Astrocyte (in vitro differentiated cells and primary cell): ENCODE measurements around the gene OR5AP2. TPM values are rescaled to one million over a fixed set of nuclear protein-coding genes. Genes with fewer than 3 reads are reported as not detected.

Source experiments
- total RNA-seq: library from RNA; stranded (reverse); gene quantifications from 2 replicates; pipeline ENCODE4 v1.2.1, GENCODE V29; 2021

Gene OR5AP2
- total RNA-seq, 1 donor from 2014 or later = not detected

Other genes with a start within 250 kb of the OR5AP2 start
- not detected in 2 replicates for gene OR5AL1, start 229.7 kb downstream of the OR5AP2 start, total RNA-seq
- gene OR5M3, start 169.1 kb downstream of the OR5AP2 start, total RNA-seq = not detected in 2 replicates
- not detected in 2 replicates for gene OR5M8, start 151.1 kb downstream of the OR5AP2 start, total RNA-seq
- not detected in 2 replicates for gene OR5M11, start 99.2 kb downstream of the OR5AP2 start, total RNA-seq
- gene OR5M10, start 64.7 kb downstream of the OR5AP2 start, total RNA-seq = not detected in 2 replicates
- gene OR5M1, start 27.6 kb downstream of the OR5AP2 start, total RNA-seq = not detected in 2 replicates
- not detected in 2 replicates for gene OR5AR1, start 21.2 kb upstream of the OR5AP2 start, total RNA-seq
- not detected in 2 replicates for gene OR9G1, start 56.7 kb upstream of the OR5AP2 start, total RNA-seq
- gene OR9G4, start 106.3 kb upstream of the OR5AP2 start, total RNA-seq = not detected in 2 replicates